HepG2 (cell line): ENCODE measurements around the gene SNX13. TPM values are rescaled to one million over a fixed set of nuclear protein-coding genes. Genes with fewer than 3 reads are reported as not detected.

Experiments
- ATAC-seq: fragments of 200-7000 bp; cut with Tn5 transposase; 3 replicates; pipeline ENCODE4 v1.9.1; 2020; ENCODE audit warnings: mild to moderate bottlenecking, moderate library complexity
- BruUV-seq: library from RNA; stranded (reverse); fragments of 400-500 nt; replicated peaks from 2 replicates; lab custom pipeline; 2021; lab: Mats Ljungman, UMichigan
- CTCF ChIA-PET: fragments of 300-600 bp; formaldehyde crosslinking; extraction: SDS; loops from one replicate; lab custom pipeline; 2021; ENCODE audit warnings: low total read pairs, inconsistent platforms, low intra/inter-chr PET ratio; lab: Yijun Ruan, JAX
- POLR2A ChIA-PET: fragments of 350-600 bp; sonication (Branson Sonifier 250); formaldehyde crosslinking; loops from one replicate; lab custom pipeline; 2020; ENCODE audit warnings: antibody characterized with exemption, inconsistent platforms; lab: Yijun Ruan, JAX
- DNase-seq: peaks from one replicate; pipeline ENCODE4 v3.0.0-alpha.2; 2015; ENCODE audit warnings: low spot score
- FAIRE-seq: peaks from 3 replicates; lab custom pipeline; 2011; peaks lifted over from hg19 to GRCh38; lab: Jason Lieb, UNC
- H2AFZ ChIP-seq: one replicate; pipeline ENCODE4 v1.6.1; 2011; ENCODE audit warnings: low read length, inconsistent platforms
- H3K27ac ChIP-seq: fragments of 300-600 bp; 3 replicates; pipeline ENCODE4 v1.8.0; 2011; ENCODE audit warnings: mixed run types, mild to moderate bottlenecking, mixed read lengths, low read length, inconsistent platforms; ENCODE audit not compliant: insufficient read depth; ENCODE audit errors: extremely low read length
- H3K27me3 ChIP-seq, 2 experiments: fragments of 200-600 bp in 1 of 2; 2 replicates in 1 of 2; 3 replicates in 1 of 2; pipeline versions ENCODE4 v1.6.0 to v1.8.0; 2011; ENCODE audit warnings: low read length in 2 of 2, mild to moderate bottlenecking in 2 of 2, moderate library complexity in 2 of 2, inconsistent platforms in 1 of 2; ENCODE audit not compliant: insufficient read depth in 2 of 2, control insufficient read depth in 1 of 2
- H3K36me3 ChIP-seq, 2 experiments: fragments of 200-600 bp in 1 of 2; replicated peaks in 1 of 2; 2 replicates in 1 of 2; 3 replicates in 1 of 2; pipeline versions ENCODE4 v1.5.1 to v1.8.0; 2011; ENCODE audit warnings: low read length in 2 of 2, inconsistent platforms in 1 of 2; ENCODE audit not compliant: insufficient read depth in 2 of 2, control insufficient read depth in 1 of 2
- H3K4me1 ChIP-seq: 2 replicates; pipeline ENCODE4 v1.5.1; 2012; ENCODE audit warnings: low read length, inconsistent platforms; ENCODE audit not compliant: insufficient read depth
- H3K4me2 ChIP-seq: 2 replicates; pipeline ENCODE4 v1.6.0; 2011; ENCODE audit warnings: low read depth, low read length, inconsistent platforms
- H3K4me3 ChIP-seq, 3 experiments: fragments of 200-600 bp in 1 of 3; sonication (generic), shearing (Covaris generic) in 1 of 3; replicated peaks in 1 of 3; 2 replicates each; pipeline ENCODE4 v1.5.1; 2011 to 2016; ENCODE audit warnings: low read length in 3 of 3, inconsistent platforms in 2 of 3, low read depth in 2 of 3, mild to moderate bottlenecking in 2 of 3, control low read depth in 1 of 3, mixed read lengths in 1 of 3; ENCODE audit not compliant: insufficient read depth in 1 of 3
- H3K79me2 ChIP-seq: one replicate; pipeline ENCODE4 v1.6.1; 2011; ENCODE audit warnings: low read length, inconsistent platforms; ENCODE audit not compliant: insufficient read depth
- H3K9ac ChIP-seq: 2 replicates; pipeline ENCODE4 v1.6.0; 2011; ENCODE audit warnings: mild to moderate bottlenecking, low read depth, low read length, inconsistent platforms; ENCODE audit not compliant: insufficient read depth
- H3K9me3 ChIP-seq: 2 replicates; pipeline ENCODE4 v1.5.1; 2012; ENCODE audit warnings: mild to moderate bottlenecking, low read length
- H4K20me1 ChIP-seq: 2 replicates; pipeline ENCODE4 v1.6.0; 2011; ENCODE audit warnings: inconsistent platforms, mild to moderate bottlenecking, low read length, moderate library complexity; ENCODE audit not compliant: insufficient read depth
- CEBPZ ChIP-seq: IDR thresholded peaks from 2 replicates; pipeline ENCODE4 v1.6.1; 2012; ENCODE audit warnings: low read length, improper control_type of control experiment
- FOXO4 ChIP-seq: sonication (generic); formaldehyde crosslinking; conservative IDR thresholded peaks from 2 replicates; pipeline ENCODE4 v1.8.1; 2023; ENCODE audit warnings: missing genetic modification reagents
- HOXA9 ChIP-seq: sonication (generic); formaldehyde crosslinking; IDR thresholded peaks from 2 replicates; pipeline ENCODE4 v1.8.1; 2022; ENCODE audit warnings: missing genetic modification reagents, mild to moderate bottlenecking, moderate library complexity, borderline replicate concordance
- KAT2B ChIP-seq: fragments of 150-350 bp; IDR thresholded peaks from 2 replicates; pipeline ENCODE4 v1.6.1; 2014; ENCODE audit warnings: low read depth, low read length, borderline replicate concordance
- MBNL3 ChIP-seq: fragments of 250-450 bp; sonication (Bioruptor Pico); conservative IDR thresholded peaks from 2 replicates; pipeline ENCODE4 v1.8.0; 2022; ENCODE audit warnings: mild to moderate bottlenecking, inconsistent platforms
- NR2F1 ChIP-seq, 2 experiments: fragments of 450-650 bp in 1 of 2; formaldehyde crosslinking in 1 of 2; IDR thresholded peaks; 2 replicates each; pipeline versions ENCODE4 v1.5.0 to v1.6.1; 2016 to 2020; ENCODE audit warnings: mild to moderate bottlenecking in 1 of 2, missing compliant biosample characterization in 1 of 2, missing genetic modification reagents in 1 of 2, moderate library complexity in 1 of 2
- PTBP1 ChIP-seq: fragments of 200-400 bp; formaldehyde crosslinking; IDR thresholded peaks from 2 replicates; pipeline ENCODE4 v1.6.1; 2018; ENCODE audit warnings: low read length, low read depth; ENCODE audit not compliant: poor library complexity, severe bottlenecking
- ZGPAT ChIP-seq: IDR thresholded peaks from 2 replicates; pipeline ENCODE4 v1.6.1; 2016; ENCODE audit warnings: mild to moderate bottlenecking
- ZNF75D ChIP-seq: sonication (generic); formaldehyde crosslinking; IDR thresholded peaks from 2 replicates; pipeline ENCODE4 v1.8.1; 2023; ENCODE audit warnings: missing genetic modification reagents, mild to moderate bottlenecking, borderline replicate concordance
- WGBS: methylation state at CpG from one replicate; pipeline ENCODE4 v1.1.6; 2017; ENCODE audit warnings: low lambda C conversion rate; 5-methylcytosine and 5-hydroxymethylcytosine counted together
- in situ Hi-C: cut with HindIII; loops from 2 replicates; pipeline ENCODE4 v1.10.0; 2017; ENCODE audit warnings: low pct_unique_long_range_greater_than_20kb; ENCODE audit not compliant: extremely low pct_ligation_motif_present
- intact Hi-C: fragments of 100-400 bp; cut with micrococcal nuclease; formaldehyde crosslinking; loops from one replicate; pipeline ENCODE4 v1.10.0; 2022; ENCODE audit not compliant: unreplicated experiment
- polyA plus RNA-seq, 8 experiments: library from polyadenylated mRNA; depleted of rRNA in 3 of 8; stranded (reverse) in 7 of 8; unstranded in 1 of 8; fragments of >200 nt; fragmentation: Illumina TruSeq in 4 of 8; extraction: Trizol in 4 of 8; gene quantifications; 2 replicates each; pipeline versions ENCODE4 v1.2.1 to v1.2.3, GENCODE V29; 2011 to 2016; ENCODE audit warnings: low read depth in 4 of 8, missing spikeins in 1 of 8, mixed read lengths in 1 of 8; ENCODE audit not compliant: insufficient read depth in 1 of 8
- total RNA-seq, 5 experiments: library from RNA; depleted of rRNA; stranded (reverse); fragments of >200 nt; fragmentation: Illumina TruSeq; extraction: Trizol; gene quantifications; 2 replicates each; pipeline ENCODE4 v1.2.3, GENCODE V29; 2016; ENCODE audit warnings: low read depth in 1 of 5

SNX13 gene
- total and polyA plus RNA-seq, 2 of the 13 experiments (the other 11 are each of a cell fraction or from before 2014, with no cell fraction given) = 14.3 to 32.3 TPM

GRCh38 chr7:17878627-17879026 is 61.7 kb downstream of the SNX13 start:
- Histone ChIP-seq H3K4me3 (no peak overlapping the region), H3K9me3 (no peaks in the 10 kb centered on the region), H3K4me1 (no peaks in the 10 kb centered on the region), H3K27me3 (no peaks in the 10 kb centered on the region), H3K4me2 (no peak overlapping the region), H3K36me3 (no peaks in the 10 kb centered on the region; a peak in 2 of 5 replicates), H2AFZ (no peak overlapping the region), H4K20me1 (no peaks in the 10 kb centered on the region), H3K27ac (no peak overlapping the region), H3K79me2 (no peaks in the 10 kb centered on the region), H3K9ac (no peak overlapping the region)
- CTCF ChIA-PET = no interaction called here
- no TSS peak for BruUV-seq
- FAIRE-seq = no peak
- TF ChIP-seq NR2F1 (CRISPR knock-in tag; IDR thresholded peaks at IDR 0.05) (no peak), KAT2B (no peak), PTBP1 (no peak), HOXA9 (CRISPR knock-in tag) (no peak), CEBPZ (no peak), FOXO4 (CRISPR knock-in tag) (no peak), ZGPAT (CRISPR knock-in tag) (no peak), MBNL3 (no peak), ZNF75D (CRISPR knock-in tag) (no peak)
- 91% methylated on average over 1 of the region's 1 CpG for WGBS
- in situ Hi-C loops (no loop called here), intact Hi-C loops (no loop called here)
- DNase-seq = no peak
- ATAC-seq = no peak
- POLR2A ChIA-PET = no interaction called here
